ENCODE measurements around the gene KLF18.
"Not testable (repeated sequence)": the region's sequence is repeated elsewhere in the genome, so short reads cannot be mapped to it uniquely, and the experiment has no call there.

Gene KLF18

DNA sequence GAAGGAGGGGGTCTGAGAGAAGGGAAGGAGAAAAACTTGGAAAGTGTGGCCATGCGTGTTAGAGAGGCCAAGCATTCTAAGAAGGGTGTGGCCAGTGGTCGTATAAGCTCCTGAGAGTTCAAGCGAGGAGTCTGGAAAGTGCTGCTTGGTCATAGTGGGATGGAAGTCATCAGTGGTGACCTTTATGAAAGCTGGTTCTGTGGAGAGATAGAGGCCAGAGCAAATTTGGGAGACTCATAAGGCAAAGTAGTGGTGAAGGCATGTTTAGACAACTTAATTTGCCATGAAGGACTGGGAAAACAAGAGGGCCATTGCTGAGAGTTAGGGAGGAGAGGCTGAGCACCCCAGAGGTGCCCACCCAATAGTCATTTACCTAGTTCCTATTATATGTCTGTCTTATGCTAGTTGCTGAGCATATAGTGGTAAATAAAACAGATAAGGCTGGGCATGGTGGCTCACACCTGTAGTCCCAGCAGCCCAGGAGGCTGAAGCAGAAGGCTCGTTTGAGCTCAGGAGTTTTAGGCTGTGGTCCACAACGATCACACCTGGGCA, 21.0 kb downstream of the KLF18 start:
- no peak for DNase-seq (ENCODE audit: low read depth in 2 of 2, low spot score in 1 of 2)

DNA sequence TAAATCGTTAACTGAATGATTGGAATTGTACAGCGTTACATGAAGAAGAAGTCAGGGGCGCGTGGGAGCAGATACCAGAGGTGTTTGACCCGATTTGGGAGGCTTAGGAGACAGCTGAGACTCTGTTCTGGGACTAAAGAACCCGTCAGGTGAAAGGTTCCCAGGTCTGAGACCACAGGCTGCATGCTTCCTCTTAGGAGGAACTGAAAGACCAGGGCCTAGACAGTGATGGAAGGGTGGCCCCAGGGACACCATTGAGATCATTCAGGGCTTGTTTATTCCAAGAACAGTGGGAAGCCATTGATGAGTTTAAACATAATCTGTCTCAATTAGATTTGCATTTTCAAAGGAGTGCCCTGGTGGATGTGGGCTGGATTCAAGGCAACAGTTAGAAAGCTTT, 21.9 kb downstream of the KLF18 start:
- no peak for DNase-seq (ENCODE audit: low read depth in 2 of 2, low spot score in 1 of 2)

DNA sequence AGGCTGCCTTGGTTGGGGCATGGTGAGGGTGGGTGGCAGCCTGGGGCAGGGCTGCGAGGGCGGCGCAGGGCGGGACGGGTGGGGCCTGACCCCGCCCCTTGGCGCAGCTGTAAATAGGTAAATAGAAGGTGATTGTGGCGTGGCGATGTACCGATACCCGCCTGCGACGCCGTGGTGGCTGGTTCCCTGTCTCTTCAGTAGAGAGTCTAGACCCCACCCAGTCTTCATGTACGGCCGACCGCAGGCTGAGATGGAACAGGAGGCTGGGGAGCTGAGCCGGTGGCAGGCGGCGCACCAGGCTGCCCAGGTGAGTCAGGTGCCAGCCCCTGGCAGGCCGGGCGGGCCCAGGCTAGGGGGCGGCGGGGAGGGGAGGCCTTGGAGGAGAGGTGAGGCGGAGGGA, 22.7 kb downstream of the KLF18 start, which contains the start of gene KLF17:
Gene KLF17, plus strand, starts transcription at position 140 of the 400 bp plus-strand sequence. Its CDS starts 87 bp downstream, at position 227.
- no peak for DNase-seq (ENCODE audit: low read depth in 2 of 2, low spot score in 1 of 2)

DNA sequence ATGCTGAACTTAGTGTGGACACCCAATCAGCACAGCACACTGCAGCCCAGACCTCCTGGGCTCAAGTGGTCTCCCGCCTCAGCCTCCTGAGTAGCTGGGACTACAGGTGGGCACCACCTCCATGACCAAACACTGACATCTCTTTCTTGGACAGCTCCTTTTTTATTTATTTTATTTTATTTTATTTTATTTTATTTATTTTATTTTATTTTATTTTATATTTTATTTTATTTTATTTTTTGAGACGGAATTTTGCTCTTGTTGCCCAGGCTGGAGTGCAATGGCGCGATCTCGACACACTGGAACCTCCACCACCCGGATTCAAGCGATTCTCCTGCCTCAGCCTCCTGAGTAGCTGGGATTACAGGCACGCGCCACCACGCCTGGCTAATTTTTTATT, 24.2 kb downstream of the KLF18 start:
- DNase-seq (ENCODE audit: low read depth in 2 of 2, low spot score in 1 of 2): not testable (repeated sequence)

DNA sequence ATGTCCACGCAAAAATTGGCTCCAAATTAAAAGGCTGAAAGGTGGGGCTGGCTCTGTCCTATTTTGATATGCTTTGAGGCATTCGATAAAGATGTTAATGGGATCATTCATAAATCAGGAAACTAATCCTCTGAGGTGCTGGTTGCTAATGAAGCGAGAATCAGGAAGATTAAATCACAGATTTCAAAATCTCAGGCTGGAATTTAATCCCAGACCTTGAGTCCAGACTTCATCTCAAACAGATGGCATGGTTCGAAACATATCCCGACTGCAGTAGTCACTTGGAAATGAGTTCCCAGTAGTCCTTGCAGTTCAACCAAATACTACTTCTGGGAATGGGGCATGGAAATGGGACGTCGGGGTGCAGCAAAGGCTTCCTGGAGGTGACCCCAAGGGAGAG, 27.3 kb downstream of the KLF18 start:
- DNase-seq (ENCODE audit: low read depth in 2 of 2, low spot score in 1 of 2): no peak

DNA sequence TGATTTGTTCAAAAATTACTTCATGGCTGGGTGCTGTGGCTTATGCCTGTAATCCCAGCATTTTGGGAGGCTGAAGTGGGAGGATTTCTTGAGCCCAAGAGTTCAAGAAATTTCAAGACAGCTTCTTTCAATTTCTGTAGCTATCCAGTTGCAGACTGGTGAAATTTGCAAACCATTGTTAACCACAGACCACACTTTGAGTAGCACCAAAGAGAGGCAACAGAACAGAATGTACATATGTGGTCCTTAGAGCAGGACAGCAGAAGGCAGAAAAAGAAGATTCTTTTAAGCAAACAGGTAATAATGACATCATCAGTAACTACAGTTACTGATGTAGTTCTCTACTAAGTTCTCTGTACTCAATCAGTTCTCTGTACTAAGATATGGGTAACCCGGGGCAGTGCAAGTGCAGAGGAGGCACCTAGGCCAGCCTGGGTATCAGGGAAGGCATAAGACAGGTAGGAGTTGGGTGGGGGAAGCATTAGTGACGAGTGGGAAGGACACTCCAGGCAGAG, 28.3 kb downstream of the KLF18 start:
- DNase-seq (ENCODE audit: low read depth in 2 of 2, low spot score in 1 of 2): no peak

DNA sequence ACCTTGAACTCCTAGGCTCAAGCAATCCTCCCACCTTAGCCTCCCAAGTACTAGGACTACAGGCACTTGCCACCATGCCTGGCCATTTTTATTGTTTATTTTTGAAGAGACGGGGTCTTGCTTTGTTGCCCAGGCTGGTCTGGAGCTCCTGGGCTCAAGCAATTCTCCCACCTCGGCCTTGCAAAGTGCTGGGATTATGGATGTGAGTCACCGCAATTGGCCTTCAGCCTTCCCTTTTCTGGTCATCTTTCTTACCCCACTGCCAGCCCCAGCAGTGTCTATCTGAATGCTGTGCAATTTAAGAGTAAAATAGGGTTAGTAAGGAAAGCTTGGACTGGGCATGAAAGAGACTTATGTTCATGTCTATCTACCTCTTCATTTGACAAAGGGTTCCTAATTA, 28.9 kb downstream of the KLF18 start:
- DNase-seq (ENCODE audit: low read depth in 2 of 2, low spot score in 1 of 2): no peak

DNA sequence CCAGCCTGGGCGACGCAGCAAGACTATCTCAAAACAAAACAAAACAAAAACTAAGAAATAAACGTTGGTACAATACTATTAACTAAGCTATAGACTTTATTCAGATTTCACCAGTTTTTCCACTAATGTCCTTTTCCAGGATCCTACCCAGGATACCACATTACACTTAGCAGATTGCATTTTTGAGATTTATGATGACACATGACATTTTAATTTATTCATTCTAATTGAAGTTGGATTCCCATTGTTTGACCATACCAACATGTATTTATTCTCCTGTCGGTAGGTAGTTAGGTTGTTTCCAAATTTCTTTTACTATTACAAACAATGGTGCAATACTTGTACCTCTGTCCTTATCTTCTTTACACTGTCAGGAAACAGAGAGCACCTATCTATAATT, 29.6 kb downstream of the KLF18 start:
- no peak for DNase-seq (ENCODE audit: low read depth in 2 of 2, low spot score in 1 of 2)

DNA sequence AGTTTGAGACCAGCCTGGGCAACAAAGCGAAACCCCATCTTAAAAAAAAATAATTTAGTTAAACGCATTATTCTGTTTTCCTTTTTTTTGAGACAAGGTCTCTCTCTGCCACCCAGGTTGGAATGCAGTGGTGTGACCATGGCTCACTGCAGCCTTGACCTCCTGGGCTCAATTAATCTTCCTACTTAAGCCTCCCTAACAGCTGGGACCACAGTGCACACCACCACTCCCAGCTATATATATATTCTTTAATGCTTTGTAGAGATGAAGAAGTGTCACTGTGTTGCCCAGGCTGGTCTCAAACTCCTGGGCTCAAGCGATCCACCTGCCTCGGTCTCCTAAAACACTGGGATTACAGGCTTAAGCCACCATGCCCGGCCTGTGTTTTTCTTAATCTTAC, 30.5 kb downstream of the KLF18 start:
- DNase-seq (ENCODE audit: low read depth in 2 of 2, low spot score in 1 of 2): no peak

DNA sequence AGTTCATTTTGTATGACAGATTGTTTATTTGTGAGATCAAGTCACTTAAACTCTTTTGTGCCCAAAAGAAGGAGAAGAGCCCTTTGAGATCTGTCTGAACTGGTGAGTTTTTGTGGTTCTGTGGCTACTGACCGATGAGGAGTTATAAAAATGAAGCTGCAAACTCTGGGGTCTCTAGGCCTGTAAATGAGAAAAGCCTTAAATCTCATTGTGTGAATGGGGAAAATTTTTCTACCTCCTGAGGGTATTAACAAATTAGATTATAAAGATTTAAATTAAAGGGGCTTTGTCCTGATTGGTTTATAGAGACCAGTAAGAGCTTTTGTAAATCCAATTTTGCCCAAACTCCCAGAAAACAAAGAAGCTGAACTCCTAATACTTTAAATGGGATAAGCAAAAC, 32.5 kb downstream of the KLF18 start:
- no peak for DNase-seq (ENCODE audit: low read depth in 2 of 2, low spot score in 1 of 2)

DNA sequence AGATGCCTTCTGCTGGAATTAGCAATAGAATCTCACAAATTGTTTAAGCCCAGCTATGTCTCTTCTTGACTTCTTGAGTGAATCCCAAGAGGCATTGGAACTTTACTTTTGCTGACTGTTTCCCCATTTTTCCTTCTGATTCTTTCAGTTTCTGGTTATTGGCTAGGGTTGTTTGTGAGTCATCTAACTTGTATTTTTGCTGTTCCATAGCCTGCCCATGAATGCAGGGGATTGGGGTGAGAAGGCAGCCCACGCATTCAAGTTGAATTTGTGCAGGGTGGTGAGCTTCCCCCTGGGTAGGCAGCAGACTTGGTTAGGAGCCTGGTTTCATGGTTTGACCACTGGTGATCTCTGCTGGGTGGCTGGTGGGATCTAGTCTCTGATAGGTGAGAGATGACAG, 33.2 kb downstream of the KLF18 start:
- DNase-seq (ENCODE audit: low read depth in 2 of 2, low spot score in 1 of 2): no peak

DNA sequence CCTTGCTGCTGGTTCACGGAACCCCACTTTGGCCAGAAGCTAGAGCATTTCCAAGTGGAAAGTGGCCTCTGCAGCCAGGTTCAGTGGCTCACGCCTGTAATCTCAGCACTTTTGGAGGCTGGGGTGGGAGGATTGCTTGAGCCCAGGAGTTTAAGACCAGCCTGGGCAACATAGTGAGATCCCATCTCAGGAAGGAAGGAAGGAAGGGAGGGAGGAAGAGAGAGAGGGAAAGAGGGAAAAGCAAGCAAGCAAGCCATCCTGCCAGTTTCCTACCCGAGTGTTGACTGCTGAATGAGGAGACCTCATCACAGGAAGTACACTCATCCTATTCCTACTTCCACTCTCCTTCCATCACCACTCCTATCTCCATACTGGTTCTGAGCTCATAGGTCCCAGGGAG, 35.6 kb downstream of the KLF18 start:
- DNase-seq (ENCODE audit: low read depth in 2 of 2, low spot score in 1 of 2): no peak

DNA sequence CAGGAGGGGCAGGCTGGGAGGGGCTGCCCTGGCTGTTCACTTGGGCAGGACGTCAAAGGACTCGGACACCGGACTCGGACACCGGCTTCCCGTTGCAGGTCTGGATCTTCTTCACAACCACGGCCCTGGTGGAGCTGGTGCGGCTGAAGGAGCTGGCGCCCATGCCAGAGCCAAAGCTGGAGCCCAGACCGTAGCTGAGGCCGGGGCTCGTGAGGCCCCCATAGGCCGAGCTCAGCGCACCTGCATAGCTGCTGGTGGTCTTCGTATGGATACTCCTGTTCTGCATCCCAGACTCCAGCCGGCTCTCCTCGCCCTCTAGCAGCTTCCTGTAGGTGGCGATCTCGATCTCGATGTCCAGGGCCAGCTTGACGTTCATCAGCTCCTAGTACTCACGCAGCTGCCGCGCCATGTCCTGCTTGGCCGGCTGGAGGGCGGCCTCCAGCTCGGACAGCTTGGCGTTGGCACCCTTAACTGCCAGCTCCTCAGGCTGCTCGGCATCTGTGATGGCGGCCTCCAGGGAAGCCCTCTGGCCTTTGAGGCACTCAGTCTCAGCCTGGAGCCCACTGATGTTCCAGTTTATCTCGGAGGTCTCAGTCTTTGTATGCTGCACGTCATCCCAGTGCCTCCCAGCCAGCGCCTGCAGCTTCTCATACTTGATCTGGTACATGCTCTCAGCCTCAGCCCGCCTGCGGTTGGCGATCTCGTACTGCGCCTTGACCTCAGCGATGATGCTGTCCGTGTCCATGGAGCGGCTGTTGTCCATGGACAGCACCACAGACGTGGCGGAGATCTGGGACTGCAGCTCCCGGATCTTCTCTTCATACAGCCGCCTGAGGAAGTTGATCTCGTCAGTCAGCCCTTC, 37.9 kb downstream of the KLF18 start:
- no peak for DNase-seq (ENCODE audit: low read depth in 2 of 2, low spot score in 1 of 2)

DNA sequence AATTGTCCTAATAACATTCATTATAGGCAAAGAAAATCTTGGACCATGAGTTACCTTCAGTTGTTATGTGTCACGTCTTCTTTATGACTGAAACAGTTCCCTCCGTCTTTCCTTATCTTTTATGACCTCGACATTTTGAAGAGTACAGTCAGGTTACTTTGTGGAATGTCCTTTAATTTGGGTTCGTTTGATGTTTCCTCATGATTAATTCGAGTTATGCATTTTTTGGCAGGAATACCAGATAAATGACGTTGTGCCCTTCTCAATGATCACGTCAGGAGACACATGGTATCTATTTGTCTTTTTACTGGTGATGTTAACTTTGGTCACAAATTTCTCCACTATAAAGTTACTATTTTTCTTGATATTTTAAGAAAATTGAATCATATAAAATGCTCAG, 40.1 kb downstream of the KLF18 start:
- no peak for DNase-seq (ENCODE audit: low read depth in 2 of 2, low spot score in 1 of 2)

DNA sequence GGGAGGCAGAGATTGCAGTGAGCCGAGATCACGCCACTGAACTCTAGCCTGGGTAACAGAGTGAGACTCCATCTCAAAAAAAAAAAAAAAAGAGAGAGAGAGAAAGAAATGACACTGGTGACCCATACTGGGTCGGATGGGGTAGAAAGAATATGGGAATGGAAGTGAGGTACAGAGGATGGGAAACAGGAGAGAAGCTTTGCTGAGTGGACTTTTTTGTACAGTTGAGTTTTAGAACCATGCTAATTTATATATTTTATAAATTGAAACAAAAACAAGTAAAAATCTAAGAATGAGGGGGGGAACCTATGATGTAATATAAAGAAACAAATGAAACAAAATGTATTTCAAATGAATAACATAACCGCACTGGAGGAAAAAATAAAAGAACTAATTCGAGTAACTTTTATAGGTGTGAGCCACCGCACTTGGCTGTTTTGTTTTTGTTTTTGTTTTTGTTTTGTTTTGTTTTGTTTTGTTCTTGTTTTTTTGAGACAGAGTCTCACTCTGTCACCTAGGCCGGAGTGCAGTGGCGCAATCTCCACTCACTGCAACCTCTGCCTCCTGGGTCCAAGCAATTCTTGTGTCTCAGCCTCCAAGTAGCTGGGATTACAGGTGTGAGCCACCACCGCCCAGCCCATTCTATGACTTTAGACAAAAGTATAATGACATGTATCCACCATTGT, 41.1 kb downstream of the KLF18 start:
- DNase-seq (ENCODE audit: low read depth in 2 of 2, low spot score in 1 of 2): no peak

DNA sequence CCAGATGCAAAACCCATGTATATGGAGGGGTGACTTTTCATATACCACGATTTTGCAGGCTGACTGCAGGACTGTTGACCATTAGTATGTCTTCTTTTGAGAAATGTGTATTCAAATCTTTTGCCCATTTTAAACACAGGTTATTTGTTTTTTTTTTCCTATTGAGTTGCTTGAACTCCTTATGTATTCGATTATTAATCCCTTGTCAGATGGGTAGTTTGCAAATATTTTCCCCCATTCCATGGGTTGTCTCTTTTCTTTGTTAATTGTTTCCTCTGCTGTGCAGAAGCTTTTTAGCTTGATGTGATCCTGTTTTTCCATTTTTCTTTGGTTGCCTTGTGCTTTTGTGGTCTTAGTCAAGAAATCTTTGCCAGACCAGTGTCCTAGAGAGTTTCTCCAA, 47.4 kb downstream of the KLF18 start:
- DNase-seq (ENCODE audit: low read depth in 2 of 2, low spot score in 1 of 2): no peak

DNA sequence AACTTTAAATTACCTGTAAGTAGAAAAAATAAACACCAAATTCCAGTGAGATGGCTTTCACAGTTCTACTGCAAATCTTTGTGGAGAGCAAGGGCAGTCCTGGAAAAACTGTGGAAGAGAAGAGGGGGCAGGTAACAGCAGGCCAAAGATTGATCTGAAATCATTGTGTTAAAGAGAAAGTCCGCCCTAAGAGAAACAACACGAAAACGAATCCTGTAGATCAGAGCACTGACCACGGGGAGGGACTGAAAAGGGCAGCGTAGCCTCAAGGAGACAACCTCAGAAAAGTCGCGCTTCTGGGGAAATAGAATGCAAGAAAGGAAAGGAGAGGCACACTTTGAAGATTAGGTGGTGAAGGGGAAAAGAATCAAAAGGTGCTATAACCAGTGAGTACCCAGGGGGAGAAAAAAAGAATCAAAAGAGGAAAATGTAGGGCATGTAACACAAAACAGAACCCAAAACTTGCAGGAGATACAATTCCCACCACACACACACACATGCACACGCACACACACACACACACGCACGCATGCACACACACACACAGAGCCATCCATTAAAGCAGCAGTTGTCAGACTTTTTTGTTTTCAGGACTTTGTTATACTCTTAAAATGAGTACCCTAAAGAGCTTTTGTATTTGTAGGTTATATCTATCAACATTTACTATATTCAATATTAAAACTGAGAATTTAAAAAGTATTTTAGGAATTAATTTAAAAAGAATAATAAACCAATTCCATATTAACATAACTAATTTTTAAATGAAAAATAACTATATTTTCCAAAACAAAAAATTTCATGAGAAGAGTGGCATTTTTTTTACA, 50.8 kb downstream of the KLF18 start:
- DNase-seq (ENCODE audit: low read depth in 2 of 2, low spot score in 1 of 2): no peak

DNA sequence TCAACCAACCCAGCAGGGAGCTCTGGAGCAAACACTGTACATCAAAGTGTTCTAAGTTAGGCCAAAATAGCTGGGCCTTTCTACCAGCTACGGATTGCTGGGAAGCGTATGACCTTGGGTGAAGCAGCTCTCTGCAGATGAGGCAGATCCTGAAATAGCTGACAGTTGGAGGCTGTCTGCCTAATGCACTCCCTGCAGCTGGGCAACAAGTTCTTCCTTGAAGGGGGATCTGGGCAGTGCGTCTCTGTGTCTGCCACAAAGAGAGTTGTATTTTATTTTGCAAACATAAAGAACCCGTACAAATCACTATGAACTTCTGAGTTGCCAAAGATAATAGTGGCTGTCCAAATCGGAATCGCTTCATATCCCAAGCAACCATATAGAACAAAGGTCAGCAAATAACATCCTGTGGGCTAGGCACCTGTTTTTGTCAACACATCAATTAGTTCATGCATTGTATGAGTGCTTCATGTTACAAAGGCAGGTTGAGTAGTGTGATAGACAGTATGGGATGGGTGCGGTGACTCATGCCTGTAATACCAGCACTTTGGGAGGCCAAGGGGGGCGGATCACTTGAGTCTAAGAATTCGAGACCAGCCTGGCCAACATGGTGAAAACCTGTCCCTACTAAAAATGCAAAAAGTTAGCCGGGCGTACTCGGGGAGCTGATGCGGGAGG, 51.9 kb downstream of the KLF18 start:
- DNase-seq (ENCODE audit: low read depth in 2 of 2, low spot score in 1 of 2): no peak
